Measurements from ENCODE around the gene FCGR2B. TPM values are rescaled to one million over a fixed set of nuclear protein-coding genes. Genes with fewer than 3 reads are reported as not detected.
A peak's percentile ranks its signal among the peaks of the same experiment; 100 is the strongest.
"Not testable (repeated sequence)": the region's sequence is repeated elsewhere in the genome, so short reads cannot be mapped to it uniquely, and the experiment has no call there.

Gene FCGR2B
- total RNA-seq, 1 donor from 2014 or later, result not detected

DNA sequence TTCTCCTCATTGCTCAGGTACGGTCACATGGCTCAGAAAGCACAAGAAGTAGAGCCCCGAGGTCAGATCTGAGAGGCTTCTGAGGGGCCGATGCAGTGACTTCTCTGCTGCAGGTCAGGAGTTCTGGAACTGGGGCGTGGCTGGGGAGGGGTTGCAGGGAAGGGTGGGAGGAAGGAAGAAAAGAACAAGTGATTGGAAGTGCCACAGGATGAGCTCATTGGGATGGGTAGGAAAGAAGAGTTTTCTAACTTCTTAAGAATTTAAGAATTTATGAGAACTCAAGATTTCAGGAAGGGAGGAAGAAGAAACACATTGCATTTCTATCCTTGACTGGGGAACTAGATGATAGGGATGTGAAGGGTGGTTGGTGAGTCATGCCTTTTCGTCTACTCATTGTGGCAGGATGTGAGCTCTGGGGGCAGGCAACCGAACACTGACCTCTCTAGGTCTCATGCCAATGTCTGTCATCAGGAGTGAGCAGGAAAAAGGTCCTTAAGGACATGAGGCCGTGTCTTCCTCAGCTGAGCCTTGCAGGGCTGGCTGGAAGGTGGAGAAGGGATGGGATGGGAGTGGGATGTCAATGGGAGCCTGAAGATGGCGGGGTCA is 58.9 kb downstream of the FCGR2B start:
- Mint-ChIP-seq H3K27me3 (ENCODE audit: unreplicated experiment) (peaks cover 16% of the 10 kb centered on the region), H3K9me3 (ENCODE audit: unreplicated experiment) (no peaks in the 10 kb centered on the region), H3K27ac (ENCODE audit: unreplicated experiment) (no peak overlapping the region), H3K36me3 (ENCODE audit: low read depth, unreplicated experiment) (no peaks in the 10 kb centered on the region), H3K4me3 (ENCODE audit: unreplicated experiment) (no peak overlapping the region), H3K4me1 (ENCODE audit: unreplicated experiment) (peaks cover 12% of the 10 kb centered on the region)
- TF ChIP-seq, protein P1, sequence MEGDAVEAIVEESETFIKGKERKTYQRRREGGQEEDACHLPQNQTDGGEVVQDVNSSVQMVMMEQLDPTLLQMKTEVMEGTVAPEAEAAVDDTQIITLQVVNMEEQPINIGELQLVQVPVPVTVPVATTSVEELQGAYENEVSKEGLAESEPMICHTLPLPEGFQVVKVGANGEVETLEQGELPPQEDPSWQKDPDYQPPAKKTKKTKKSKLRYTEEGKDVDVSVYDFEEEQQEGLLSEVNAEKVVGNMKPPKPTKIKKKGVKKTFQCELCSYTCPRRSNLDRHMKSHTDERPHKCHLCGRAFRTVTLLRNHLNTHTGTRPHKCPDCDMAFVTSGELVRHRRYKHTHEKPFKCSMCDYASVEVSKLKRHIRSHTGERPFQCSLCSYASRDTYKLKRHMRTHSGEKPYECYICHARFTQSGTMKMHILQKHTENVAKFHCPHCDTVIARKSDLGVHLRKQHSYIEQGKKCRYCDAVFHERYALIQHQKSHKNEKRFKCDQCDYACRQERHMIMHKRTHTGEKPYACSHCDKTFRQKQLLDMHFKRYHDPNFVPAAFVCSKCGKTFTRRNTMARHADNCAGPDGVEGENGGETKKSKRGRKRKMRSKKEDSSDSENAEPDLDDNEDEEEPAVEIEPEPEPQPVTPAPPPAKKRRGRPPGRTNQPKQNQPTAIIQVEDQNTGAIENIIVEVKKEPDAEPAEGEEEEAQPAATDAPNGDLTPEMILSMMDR (IDR thresholded peaks at IDR 0.05; ENCODE audit: unreplicated experiment), result no peak
- no peak for DNase-seq (ENCODE audit: low spot score)

DNA sequence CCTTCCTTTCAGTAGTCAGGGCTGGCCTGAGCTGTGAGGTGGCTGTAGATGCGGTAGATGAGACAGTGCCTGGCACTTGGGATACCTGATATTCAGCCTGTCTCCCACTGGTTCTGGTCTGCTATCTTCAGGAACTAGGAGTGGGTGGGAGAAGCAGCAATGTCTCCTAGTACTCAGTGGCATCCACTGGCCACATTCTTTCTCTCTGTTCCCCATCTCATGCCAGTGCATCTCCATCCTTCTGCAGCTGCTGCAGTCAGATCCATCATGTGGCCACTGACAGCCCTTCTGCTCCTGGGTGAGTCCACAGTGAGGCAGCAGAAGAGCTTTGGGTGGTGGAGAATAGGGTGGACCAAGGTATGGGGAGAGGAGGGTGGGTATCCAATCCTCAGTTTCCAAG is 59.5 kb downstream of the FCGR2B start:
- no peak for DNase-seq (ENCODE audit: low spot score)
- peaks cover 16% of the 10 kb centered on the region for H3K27me3 Mint-ChIP-seq (ENCODE audit: unreplicated experiment)
- no peaks in the 10 kb centered on the region for H3K36me3 Mint-ChIP-seq (ENCODE audit: low read depth, unreplicated experiment)
- TF ChIP-seq, protein P1 (IDR thresholded peaks at IDR 0.05; ENCODE audit: unreplicated experiment), result no peak
- H3K4me1 Mint-ChIP-seq (ENCODE audit: unreplicated experiment), result peaks cover 12% of the 10 kb centered on the region
- no peak overlapping the region for H3K27ac Mint-ChIP-seq (ENCODE audit: unreplicated experiment)
- H3K9me3 Mint-ChIP-seq (ENCODE audit: unreplicated experiment), result no peaks in the 10 kb centered on the region
- H3K4me3 Mint-ChIP-seq (ENCODE audit: unreplicated experiment), result no peak overlapping the region

DNA sequence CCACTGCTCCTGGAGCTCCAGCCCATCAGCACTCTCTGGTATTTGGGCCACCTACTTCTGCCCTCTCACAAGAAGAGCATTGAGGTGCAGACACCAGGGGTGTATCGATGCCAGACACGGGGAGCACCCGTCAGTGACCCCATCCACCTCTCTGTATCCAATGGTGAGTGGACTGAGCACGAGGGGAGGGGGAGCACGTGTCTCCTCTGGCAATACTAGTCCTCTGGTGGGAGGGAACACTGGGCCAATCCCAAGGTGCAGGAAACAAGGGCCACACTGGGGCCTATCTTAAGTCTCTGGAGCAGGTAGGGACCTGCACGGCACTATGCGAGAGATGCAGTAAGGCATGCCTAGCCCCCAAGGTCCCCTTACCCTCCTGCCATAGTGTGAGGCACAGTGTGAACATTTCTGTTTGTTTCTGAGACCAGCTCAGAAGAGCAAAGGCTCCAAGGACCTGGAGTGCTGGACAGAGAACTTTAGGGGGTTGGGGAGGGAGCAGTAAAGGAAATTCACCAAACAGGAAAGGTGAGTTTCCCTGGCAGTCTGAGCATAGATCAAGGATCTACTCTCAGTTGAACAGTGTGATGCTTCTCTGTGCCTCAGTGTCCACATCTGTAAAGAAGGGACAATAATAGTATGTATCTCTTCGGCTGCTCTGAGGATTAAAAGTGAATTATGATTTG is 60.7 kb downstream of the FCGR2B start:
- Mint-ChIP-seq H3K27ac (ENCODE audit: unreplicated experiment) (no peak overlapping the region), H3K4me1 (ENCODE audit: unreplicated experiment) (peaks cover 12% of the 10 kb centered on the region), H3K9me3 (ENCODE audit: unreplicated experiment) (no peaks in the 10 kb centered on the region), H3K27me3 (ENCODE audit: unreplicated experiment) (peaks cover 23% of the 10 kb centered on the region), H3K36me3 (ENCODE audit: low read depth, unreplicated experiment) (no peaks in the 10 kb centered on the region), H3K4me3 (ENCODE audit: unreplicated experiment) (no peak overlapping the region)
- TF ChIP-seq, protein P1 (IDR thresholded peaks at IDR 0.05; ENCODE audit: unreplicated experiment), result no peak
- DNase-seq (ENCODE audit: low spot score), result no peak

DNA sequence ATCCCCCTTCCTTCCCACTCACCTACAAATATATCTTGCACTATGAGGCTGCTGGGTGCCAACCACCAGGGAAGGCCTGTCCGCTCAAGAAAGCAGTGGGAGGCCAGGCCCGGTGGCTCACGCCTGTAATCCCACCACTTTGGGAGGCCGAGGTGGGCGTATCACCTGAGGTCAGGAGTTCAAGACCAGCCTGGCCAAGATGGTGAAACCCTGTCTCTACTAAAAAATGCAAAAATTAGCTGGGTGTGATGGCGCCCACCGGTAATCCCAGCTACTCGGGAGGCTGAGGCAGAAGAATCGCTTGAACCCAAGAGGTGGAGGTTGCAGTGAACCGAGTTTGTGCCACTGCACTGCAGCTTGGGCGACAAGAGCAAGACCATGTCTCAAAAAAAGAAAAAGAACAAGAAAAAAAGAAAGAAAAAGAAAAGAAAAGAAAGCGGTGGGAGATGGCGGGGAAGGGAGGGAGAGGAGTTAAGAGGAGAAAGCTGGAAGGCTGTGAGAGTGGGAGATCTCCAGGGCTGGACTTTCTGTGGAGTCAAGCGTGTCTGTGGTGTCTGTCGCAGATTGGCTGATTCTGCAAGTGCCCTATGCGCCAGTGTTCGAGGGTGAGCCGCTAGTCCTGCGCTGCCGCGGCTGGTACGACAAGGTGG is 62.4 kb downstream of the FCGR2B start:
- H3K4me3 Mint-ChIP-seq (ENCODE audit: unreplicated experiment), result peak overlapping the region; percentile 89
- H3K27ac Mint-ChIP-seq (ENCODE audit: unreplicated experiment); H3K9me3 Mint-ChIP-seq (ENCODE audit: unreplicated experiment); H3K36me3 Mint-ChIP-seq (ENCODE audit: low read depth, unreplicated experiment); DNase-seq (ENCODE audit: low spot score): not testable (repeated sequence)
- peaks cover 23% of the 10 kb centered on the region for H3K27me3 Mint-ChIP-seq (ENCODE audit: unreplicated experiment)
- peaks cover 12% of the 10 kb centered on the region for H3K4me1 Mint-ChIP-seq (ENCODE audit: unreplicated experiment)

DNA sequence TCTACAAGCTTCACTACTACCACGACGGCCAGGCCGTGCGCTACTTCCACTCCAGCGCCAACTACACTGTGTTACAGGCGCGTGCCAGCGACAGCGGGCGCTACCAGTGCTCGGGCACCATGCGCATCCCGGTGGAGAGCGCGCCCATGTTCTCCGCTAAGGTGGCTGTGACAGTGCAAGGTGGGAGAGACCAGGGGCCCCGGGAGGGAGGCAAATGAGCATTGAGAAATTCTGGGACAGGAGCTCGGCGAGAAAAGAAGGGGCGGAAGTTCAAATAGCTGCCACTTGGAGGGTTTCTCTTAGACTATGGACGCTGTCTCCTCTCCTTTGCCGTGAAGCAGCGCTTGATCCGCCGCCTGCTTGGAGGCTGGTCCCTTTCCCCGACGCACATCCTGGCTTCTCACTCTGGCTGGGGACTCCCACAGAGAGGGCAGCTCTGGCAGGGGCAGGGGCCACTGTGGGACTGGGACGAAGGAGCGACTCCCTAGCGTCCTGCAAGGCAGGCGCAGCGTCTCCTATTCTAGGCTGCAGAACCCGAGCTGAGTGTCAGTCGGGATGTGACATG is 63.0 kb downstream of the FCGR2B start:
- no peaks in the 10 kb centered on the region for H3K36me3 Mint-ChIP-seq (ENCODE audit: low read depth, unreplicated experiment)
- no peaks in the 10 kb centered on the region for H3K9me3 Mint-ChIP-seq (ENCODE audit: unreplicated experiment)
- TF ChIP-seq, protein P1 (IDR thresholded peaks at IDR 0.05; ENCODE audit: unreplicated experiment), result no peak
- peaks cover 12% of the 10 kb centered on the region for H3K4me1 Mint-ChIP-seq (ENCODE audit: unreplicated experiment)
- peaks cover 23% of the 10 kb centered on the region for H3K27me3 Mint-ChIP-seq (ENCODE audit: unreplicated experiment)
- peak overlapping the region; percentile 89 for H3K4me3 Mint-ChIP-seq (ENCODE audit: unreplicated experiment)
- H3K27ac Mint-ChIP-seq (ENCODE audit: unreplicated experiment), result no peak overlapping the region
- DNase-seq (ENCODE audit: low spot score), result peak; percentile 21
